IPS DF 6.9 (cell line): ENCODE data around the gene RAB32.

Source experiments
- DNase-seq: peaks from one replicate; pipeline ENCODE4 v3.0.0-alpha.2; 2013; ENCODE audit warnings: low read depth, low spot score
- H3K27ac ChIP-seq: one replicate; pipeline ENCODE4 v1.5.1; 2013; ENCODE audit warnings: low read length, control low read depth
- H3K27me3 ChIP-seq: 2 replicates; pipeline ENCODE4 v1.6.1; 2013; ENCODE audit warnings: mild to moderate bottlenecking, low read length; ENCODE audit not compliant: control insufficient read depth, insufficient read depth
- H3K36me3 ChIP-seq: 2 replicates; pipeline ENCODE4 v1.6.1; 2013; ENCODE audit warnings: low read length; ENCODE audit not compliant: control insufficient read depth, insufficient read depth
- H3K4me1 ChIP-seq: 2 replicates; pipeline ENCODE4 v1.6.1; 2013; ENCODE audit warnings: low read length; ENCODE audit not compliant: control insufficient read depth, insufficient read depth
- H3K4me3 ChIP-seq: 2 replicates; pipeline ENCODE4 v1.5.1; 2013; ENCODE audit warnings: mild to moderate bottlenecking, low read length
- H3K9me3 ChIP-seq: 2 replicates; pipeline ENCODE4 v1.6.1; 2013; ENCODE audit warnings: low read length, inconsistent platforms; ENCODE audit not compliant: control insufficient read depth, insufficient read depth
- WGBS: extraction: QIAGEN DNeasy Blood & Tissue Kit; methylation state at CpG from one replicate; pipeline ENCODE4 v1.1.7; 2013; ENCODE audit warnings: mixed read lengths, missing lambda C conversion rate; ENCODE audit not compliant: insufficient read length, insufficient coverage; 5-methylcytosine and 5-hydroxymethylcytosine counted together

Gene RAB32

DNA sequence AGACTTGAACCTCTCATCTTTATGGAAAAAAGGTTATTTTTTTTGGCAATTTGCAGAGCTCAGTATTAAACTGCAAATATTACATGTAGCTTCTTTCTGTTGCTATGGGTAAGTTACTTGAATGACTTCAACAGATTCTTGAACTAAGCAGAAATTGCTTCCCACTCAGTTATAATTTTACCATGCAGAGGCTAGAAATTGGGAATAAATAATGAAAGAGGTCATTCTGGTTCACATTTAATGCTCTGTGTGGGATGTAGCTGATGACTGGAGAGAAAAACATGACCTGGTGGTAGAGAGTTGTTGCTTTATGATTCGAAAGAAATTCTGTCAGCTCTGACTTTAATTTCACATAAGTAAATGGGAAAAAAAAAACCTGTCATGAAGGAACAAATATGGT, 38.3 kb downstream of the RAB32 start:
- WGBS = no CpG with 5 or more reads among the region's 1 CpG
- H3K9me3 ChIP-seq = no peaks in the 10 kb centered on the region

DNA sequence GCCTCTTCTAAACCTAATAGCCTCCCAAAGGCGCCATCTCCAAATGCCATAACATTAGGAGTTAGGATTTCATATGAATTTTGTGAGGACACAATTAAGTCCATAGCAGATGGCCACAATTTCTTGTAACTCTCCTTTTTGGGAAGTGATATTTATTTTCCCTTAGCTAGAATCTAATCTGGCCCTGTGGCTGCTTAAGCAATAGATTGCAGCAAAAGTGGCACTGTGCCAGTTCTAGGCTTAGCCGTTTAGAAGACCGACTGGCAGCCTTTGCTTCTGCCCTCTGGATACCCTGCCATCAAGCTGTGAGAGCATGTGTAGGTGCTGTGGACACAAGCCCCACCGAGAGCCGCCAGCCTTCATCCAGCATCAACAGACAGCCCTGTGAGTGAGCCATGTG, 39.2 kb downstream of the RAB32 start:
- Histone ChIP-seq H3K36me3 (no peaks in the 10 kb centered on the region), H3K4me1 (no peaks in the 10 kb centered on the region), H3K27me3 (no peaks in the 10 kb centered on the region), H3K9me3 (no peaks in the 10 kb centered on the region), H3K4me3 (no peak overlapping the region), H3K27ac (no peak overlapping the region)
- no CpG with 5 or more reads among the region's 5 CpGs for WGBS
- DNase-seq = no peak

More for the DNA sequence above, 38.3 kb downstream of the RAB32 start:
- no peak for DNase-seq
- H3K4me1 ChIP-seq = no peaks in the 10 kb centered on the region
- no peaks in the 10 kb centered on the region for H3K36me3 ChIP-seq
- no peaks in the 10 kb centered on the region for H3K27me3 ChIP-seq
- no peak overlapping the region for H3K4me3 ChIP-seq
- no peak overlapping the region for H3K27ac ChIP-seq

DNA sequence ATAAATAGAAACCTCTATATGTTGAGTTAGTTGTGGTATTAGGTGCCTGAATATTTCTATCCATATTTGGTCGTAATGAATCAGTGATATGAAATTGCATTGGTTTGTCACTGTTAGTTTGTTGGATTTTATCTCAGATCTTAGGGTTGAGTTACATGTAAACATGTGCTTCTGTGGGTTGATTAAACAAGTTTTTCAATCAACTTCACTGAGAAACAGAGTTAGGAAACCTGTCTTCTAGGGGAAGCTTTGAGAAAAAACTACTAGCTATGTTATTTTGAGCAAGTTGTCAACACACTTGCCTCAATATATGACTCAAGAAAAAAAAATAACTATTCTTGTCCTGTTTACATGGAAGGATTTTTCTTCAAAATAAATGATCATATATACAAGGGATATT, 40.3 kb downstream of the RAB32 start:
- H3K4me1 ChIP-seq = no peaks in the 10 kb centered on the region
- no peak overlapping the region for H3K4me3 ChIP-seq
- no peaks in the 10 kb centered on the region for H3K27me3 ChIP-seq
- H3K36me3 ChIP-seq = no peaks in the 10 kb centered on the region
- no CpG with 5 or more reads among the region's 1 CpG for WGBS
- no peaks in the 10 kb centered on the region for H3K9me3 ChIP-seq
- no peak for DNase-seq
- no peak overlapping the region for H3K27ac ChIP-seq

DNA sequence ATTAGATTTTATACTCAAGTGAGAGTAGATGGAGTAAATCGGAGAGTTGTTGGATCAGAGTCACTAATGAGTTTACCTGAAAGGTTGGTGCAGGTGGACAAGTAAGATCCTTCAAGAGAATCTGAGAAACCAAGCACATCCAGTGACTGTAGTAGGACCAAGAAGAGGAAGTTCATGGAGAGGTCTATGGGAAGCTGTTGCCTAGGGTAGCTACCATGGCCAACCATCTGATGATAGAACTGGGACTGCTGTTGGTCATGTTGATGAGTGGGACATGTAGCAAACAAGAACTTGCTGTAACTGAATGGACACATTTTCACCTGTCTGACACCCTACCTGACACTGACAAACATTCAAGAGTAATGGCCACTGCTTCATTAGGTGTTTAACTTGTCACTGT, 43.8 kb downstream of the RAB32 start:
- H3K27ac ChIP-seq = no peak overlapping the region
- no peak overlapping the region for H3K4me3 ChIP-seq
- no peaks in the 10 kb centered on the region for H3K36me3 ChIP-seq
- no peaks in the 10 kb centered on the region for H3K4me1 ChIP-seq
- WGBS = no CpG with 5 or more reads among the region's 1 CpG
- no peak for DNase-seq
- no peaks in the 10 kb centered on the region for H3K9me3 ChIP-seq
- H3K27me3 ChIP-seq = no peaks in the 10 kb centered on the region

DNA sequence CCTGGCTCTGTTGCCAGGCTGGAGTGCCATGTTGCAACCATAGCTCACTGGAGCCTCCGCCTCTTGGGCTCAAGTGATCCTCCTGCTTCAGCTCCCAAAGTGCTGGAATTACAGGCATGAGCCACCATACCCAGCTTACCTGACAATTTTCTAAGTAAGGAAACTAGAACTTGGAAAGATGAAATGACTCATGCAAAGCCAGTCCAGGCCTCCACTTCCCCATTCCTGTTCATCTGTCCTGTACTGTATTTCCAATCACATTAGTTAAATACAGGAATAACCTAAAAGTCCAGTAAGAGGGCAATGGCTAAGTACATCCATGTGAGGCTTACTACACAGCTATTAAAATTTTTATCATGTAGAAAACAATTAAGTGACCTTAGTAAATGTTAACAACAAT, 46.9 kb downstream of the RAB32 start:
- no peak for DNase-seq

DNA sequence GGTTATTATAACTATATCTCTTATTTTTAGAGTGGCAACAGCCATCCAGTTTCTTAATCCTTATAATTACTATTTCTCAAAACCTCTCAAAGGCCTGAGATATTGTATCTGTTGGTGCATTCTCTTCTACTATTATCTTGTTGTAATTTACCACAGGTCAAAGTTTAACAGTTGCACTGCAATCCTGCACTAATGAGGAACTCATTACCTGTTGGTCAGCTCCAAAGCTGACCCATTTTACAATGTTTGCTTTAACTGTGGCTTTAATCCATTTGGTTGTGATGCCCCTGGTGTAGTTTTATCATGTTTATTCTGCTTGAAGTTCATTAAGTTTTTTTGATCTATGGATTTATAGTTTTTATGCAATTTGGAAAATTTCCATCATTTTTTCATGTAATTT, 48.8 kb downstream of the RAB32 start:
- no peak for DNase-seq
- no peaks in the 10 kb centered on the region for H3K27me3 ChIP-seq
- no peaks in the 10 kb centered on the region for H3K36me3 ChIP-seq
- no peak overlapping the region for H3K4me3 ChIP-seq
- no peaks in the 10 kb centered on the region for H3K9me3 ChIP-seq
- no peaks in the 10 kb centered on the region for H3K4me1 ChIP-seq
- no peak overlapping the region for H3K27ac ChIP-seq

More for the DNA sequence above, 46.9 kb downstream of the RAB32 start:
- WGBS = no CpG with 5 or more reads among the region's 1 CpG
- H3K4me3 ChIP-seq = no peak overlapping the region
- no peaks in the 10 kb centered on the region for H3K36me3 ChIP-seq
- no peaks in the 10 kb centered on the region for H3K27me3 ChIP-seq
- H3K27ac ChIP-seq = no peak overlapping the region
- H3K4me1 ChIP-seq = no peaks in the 10 kb centered on the region
- no peaks in the 10 kb centered on the region for H3K9me3 ChIP-seq

DNA sequence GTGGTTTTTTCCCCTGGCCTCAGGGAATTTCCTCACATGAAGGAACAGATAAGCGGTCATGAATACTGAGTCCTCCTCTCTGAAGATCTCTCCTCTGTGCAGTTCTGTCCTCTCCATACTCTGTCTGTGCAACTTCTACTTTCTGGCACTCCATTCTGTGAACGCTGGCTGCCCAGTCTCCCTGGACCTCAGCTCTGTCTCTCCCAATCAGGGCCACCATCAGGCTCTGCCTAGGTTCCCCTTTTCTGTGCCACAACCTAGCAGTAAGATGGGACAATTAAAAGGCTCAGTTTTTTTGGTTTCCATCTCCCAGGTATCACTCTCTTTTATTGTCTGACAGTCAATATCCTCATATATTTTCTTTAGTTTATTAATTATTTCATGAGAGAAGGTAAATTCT, 50.4 kb downstream of the RAB32 start:
- H3K27me3 ChIP-seq = no peaks in the 10 kb centered on the region
- H3K36me3 ChIP-seq = no peaks in the 10 kb centered on the region
- DNase-seq = no peak
- H3K27ac ChIP-seq = no peak overlapping the region
- no peaks in the 10 kb centered on the region for H3K9me3 ChIP-seq
- no peaks in the 10 kb centered on the region; the same call in 1 of the 2 replicates for H3K4me1 ChIP-seq
- no peak overlapping the region for H3K4me3 ChIP-seq
- WGBS = no CpG with 5 or more reads among the region's 2 CpGs

DNA sequence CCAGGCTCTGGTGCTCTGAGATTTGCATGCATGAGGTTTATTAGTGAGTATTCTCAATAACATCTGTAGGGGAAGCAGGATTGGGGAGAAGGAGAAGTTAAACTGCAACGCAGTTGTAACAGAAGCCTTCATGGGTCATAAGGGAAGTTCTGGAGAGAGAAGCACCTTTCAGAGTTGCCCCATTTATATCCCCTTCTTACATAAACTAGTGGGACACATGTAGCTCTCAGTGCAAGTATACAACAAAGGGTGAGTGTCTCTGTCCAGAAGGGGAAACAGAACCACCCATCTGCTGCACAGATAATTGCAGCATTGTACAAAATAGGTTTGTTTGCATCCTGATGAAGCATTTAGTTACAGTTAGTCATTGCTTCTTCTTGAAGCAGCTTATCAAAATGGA, 50.9 kb downstream of the RAB32 start:
- Histone ChIP-seq H3K27me3 (no peaks in the 10 kb centered on the region), H3K4me3 (no peak overlapping the region), H3K27ac (no peak overlapping the region), H3K36me3 (no peaks in the 10 kb centered on the region), H3K4me1 (no peaks in the 10 kb centered on the region; the same call in 1 of the 2 replicates), H3K9me3 (no peaks in the 10 kb centered on the region)
- no peak for DNase-seq
- no CpG with 5 or more reads among the region's 1 CpG for WGBS

DNA sequence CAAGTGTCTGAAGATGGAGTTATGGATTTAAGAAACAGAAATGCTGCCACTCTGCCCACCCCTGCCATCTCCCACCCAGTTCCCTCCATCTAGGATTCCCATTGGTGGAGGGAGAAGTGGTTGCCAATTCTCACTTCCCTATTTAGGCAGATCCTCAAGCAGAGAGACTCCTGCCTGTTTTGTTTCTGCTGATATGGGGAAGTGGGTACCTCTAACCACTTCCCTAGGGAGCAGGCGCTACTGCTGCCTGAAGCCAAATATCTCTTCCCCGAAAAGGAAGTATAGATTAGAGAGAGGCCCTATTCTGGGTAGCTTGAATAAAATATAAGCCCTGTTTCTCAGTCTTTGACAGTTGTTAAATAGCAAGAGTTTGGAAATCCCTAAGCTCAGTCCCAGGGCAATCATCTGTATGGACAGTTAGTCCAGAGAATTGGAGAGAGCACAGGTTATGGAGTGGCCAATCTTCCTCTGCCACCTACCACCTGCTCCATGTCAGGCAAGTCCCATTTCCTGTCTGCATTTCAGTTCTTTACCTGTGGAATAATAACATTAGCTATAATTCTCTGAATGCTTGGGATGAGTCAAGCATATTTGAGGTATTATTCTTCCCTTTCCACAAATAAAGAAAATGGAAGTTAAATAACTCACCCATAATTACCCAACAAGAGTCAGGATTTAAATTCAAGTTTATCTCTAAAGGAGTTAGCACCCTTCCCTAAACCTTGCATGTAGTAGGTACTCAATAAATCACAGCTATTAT, 52.5 kb downstream of the RAB32 start:
- no CpG with 5 or more reads among the region's 2 CpGs for WGBS
- Histone ChIP-seq H3K36me3 (no peaks in the 10 kb centered on the region), H3K27ac (no peak overlapping the region), H3K4me3 (no peak overlapping the region), H3K27me3 (no peaks in the 10 kb centered on the region), H3K4me1 (no peaks in the 10 kb centered on the region; the same call in 1 of the 2 replicates), H3K9me3 (no peaks in the 10 kb centered on the region)
- no peak for DNase-seq

DNA sequence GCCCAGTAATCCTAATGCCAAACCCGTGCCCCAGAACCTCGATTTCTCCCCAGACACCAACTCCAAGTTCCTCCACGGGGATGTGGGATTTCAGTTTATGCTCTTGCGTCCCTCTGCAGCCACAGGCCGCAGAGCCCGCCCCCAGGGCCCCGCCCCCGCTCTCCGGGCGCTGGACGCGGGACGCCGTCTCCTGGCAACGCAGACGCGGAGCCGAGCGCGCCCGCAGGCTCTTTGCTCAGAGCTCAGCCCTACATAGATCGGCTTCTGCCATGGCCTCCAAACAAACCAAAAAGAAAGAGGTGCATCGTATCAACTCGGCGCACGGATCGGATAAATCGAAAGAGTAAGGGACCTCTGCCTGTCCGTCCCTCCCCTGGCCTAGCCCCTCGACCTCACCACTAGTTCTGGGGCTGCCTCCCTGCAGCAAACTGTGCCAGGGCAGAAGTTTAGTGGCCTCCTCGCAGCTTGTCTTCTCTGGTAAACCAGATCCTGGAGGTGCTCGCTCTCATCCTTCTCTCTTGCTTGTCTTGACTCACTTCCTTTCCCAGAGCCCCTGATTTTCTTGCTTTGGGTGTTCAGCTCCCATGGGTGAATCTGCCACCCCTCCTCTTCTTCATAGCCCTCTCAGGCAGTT, 55.3 kb downstream of the RAB32 start, which contains the start of gene ADGB:
Gene ADGB (plus strand): TSS at position 201 of the 634 bp plus-strand sequence. CDS start 69 bp downstream, at position 270.
- no peaks in the 10 kb centered on the region for H3K9me3 ChIP-seq
- WGBS = no CpG with 5 or more reads among the region's 32 CpGs
- no peak within 1 kb of the TSS for H3K27ac ChIP-seq
- no peaks in the 10 kb centered on the region for H3K36me3 ChIP-seq
- H3K27me3 ChIP-seq = no peaks in the 10 kb centered on the region
- H3K4me1 ChIP-seq = no peaks in the 10 kb centered on the region; the same call in 1 of the 2 replicates
- DNase-seq = peak; percentile 47
- peak within 1 kb of the TSS; percentile 30; the same call in 1 of the 2 replicates for H3K4me3 ChIP-seq
